Measurements from ENCODE around the gene PBX4.

PBX4 gene

DNA sequence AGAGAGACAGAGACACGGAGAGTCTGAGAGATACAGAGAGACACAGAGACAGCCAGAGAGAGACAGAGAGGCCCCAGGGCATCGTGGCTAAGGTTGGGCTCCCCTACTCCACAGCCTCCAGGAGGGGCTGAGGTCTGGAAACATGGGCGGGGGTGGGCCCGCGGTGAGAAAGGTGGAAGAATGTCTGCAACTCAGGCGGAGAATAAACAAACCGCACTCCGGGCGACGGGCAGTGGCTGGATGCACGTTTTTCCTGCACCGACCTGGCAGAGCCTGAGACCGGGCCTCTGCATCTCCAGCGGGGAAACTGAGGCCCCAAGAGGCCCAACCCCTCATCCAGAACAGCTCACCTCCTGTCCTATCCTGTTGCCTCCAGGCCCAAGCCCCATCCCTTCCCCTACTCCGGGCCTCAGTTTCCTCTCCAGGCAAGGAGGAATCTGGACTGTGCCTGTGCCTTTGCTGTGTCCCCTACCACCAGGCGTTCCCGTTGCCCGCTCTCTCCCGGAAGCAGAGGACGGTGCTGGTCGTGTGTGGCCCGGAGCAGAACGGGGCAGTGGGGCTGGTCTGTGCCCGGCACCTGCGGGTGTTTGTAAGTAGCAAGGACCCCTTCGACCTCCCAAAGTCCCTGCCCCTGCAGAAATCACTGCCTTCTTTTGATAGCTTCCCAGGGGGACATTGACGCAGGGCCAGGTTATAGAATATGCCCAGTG, 83.8 kb downstream of the PBX4 start:
- no peak for DNase-seq (ENCODE audit: low read depth in 2 of 2)
- TF ChIP-seq CTCF (IDR thresholded peaks at IDR 0.05; ENCODE audit: low read depth, low read length) = no peak
- no peak overlapping the region for H3K4me3 ChIP-seq (replicated peaks in 1 of 2; ENCODE audit: low read depth in 2 of 2, low read length in 2 of 2)

DNA sequence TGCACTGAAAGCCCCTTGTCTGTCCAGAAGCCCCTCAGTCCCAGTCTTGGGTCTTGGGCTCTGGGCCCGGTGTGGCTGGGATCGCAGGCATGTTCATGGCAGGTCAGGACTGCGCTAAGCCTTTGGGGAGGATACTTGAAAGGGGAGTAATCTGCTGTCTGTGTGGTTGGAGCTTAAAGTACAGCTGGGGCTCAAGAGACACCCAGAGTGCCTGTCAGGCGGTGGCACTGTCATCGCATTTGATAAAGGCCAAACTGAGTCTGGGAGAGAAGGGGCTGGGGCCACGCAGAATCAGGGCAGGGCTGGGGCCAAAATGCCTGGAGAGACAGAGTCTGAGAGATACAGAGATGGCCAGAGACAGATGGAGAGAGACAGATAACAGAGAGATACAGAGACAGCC, 84.6 kb downstream of the PBX4 start:
- TF ChIP-seq CTCF (IDR thresholded peaks at IDR 0.05; ENCODE audit: low read depth, low read length) = no peak
- no peak for DNase-seq (ENCODE audit: low read depth in 2 of 2)
- no peak overlapping the region for H3K4me3 ChIP-seq (replicated peaks in 1 of 2; ENCODE audit: low read depth in 2 of 2, low read length in 2 of 2)

- DNase-seq (ENCODE audit: low read depth in 2 of 2) = no peak
- TF ChIP-seq CTCF (IDR thresholded peaks at IDR 0.05; ENCODE audit: low read depth, low read length) = no peak
- H3K4me3 ChIP-seq (replicated peaks in 1 of 2; ENCODE audit: low read depth in 2 of 2, low read length in 2 of 2) = no peak overlapping the region
Observed at GRCh38 chr19:19532806-19533701, 85.4 kb downstream of the PBX4 start.

DNA sequence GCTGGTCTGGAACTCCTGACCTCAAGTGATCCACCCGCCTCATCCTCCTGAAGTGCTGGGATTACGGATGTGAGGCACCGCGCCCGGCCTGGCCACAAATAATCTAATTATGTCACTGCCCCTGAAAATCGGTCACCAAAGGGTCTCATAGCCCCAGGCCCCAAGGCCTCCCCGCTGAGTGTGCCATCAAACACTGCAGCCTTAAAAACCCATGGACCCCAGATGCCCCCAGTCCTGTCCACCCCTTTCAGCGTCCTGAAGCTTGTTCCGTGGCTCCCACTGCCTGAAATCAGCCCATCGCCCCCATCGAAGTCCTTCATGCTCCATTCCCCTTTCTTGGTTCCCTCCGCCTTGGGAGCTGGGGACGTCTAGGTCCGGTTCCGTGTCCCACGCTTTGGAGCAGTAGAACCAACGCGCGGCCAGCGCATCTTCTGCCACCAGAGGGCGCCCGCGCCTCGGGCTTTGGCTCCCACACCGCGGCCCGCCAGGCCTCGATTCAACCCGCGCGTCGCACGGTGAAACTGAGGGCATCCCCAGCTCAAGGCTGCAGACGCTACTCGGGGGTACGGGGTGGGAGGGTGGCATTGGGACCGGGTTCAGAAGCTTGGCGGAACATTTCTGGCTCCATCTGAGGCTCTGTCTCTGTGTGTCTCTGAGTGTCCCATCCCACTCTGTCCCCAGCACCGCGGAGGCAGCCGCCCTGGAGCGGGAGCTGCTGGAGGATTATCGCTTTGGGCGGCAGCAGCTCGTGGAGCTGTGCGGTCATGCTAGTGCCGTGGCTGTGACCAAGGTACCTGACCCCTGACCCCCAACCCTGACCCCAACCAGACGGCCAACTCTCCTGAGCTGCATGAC, 86.3 kb downstream of the PBX4 start:
- peak; percentile 65 to 67 for DNase-seq (ENCODE audit: low read depth in 2 of 2)
- H3K4me3 ChIP-seq (replicated peaks in 1 of 2; ENCODE audit: low read depth in 2 of 2, low read length in 2 of 2) = no peak overlapping the region
- TF ChIP-seq CTCF (IDR thresholded peaks at IDR 0.05; ENCODE audit: low read depth, low read length) = peak; percentile 96

- TF ChIP-seq CTCF (IDR thresholded peaks at IDR 0.05; ENCODE audit: low read depth, low read length) = no peak
- no peak overlapping the region for H3K4me3 ChIP-seq (replicated peaks in 1 of 2; ENCODE audit: low read depth in 2 of 2, low read length in 2 of 2)
- no peak for DNase-seq (ENCODE audit: low read depth in 2 of 2)
Observed at GRCh38 chr19:19530889-19531288, 87.6 kb downstream of the PBX4 start.

DNA sequence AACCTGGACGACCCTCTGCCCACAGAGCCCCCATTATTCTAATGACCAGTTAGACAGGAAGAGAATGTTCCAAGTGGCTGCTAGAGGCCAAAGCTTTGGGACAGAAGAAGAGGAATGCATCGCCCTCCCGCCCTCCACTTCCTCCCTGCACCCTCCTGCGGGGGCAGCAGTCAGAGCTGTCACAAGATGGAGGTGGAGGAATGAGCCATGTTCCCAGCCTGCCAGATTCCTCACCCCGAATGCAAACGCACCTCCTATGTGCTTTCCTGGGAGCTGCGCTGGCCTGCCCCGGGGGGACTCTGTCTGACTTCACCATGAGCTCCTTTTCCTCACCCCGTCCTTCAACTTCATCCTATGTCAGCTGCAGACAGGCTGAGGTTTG, 88.1 kb downstream of the PBX4 start:
- DNase-seq (ENCODE audit: low read depth in 2 of 2) = peak; percentile 24 to 28
- H3K4me3 ChIP-seq (replicated peaks in 1 of 2; ENCODE audit: low read depth in 2 of 2, low read length in 2 of 2) = no peak overlapping the region
- no peak for TF ChIP-seq CTCF (IDR thresholded peaks at IDR 0.05; ENCODE audit: low read depth, low read length)
